ENCODE results near the gene EFHD2. TPM values are rescaled to one million over a fixed set of nuclear protein-coding genes. Genes with fewer than 3 reads are reported as not detected.

Gene EFHD2
- total RNA-seq = 100 to 1,000 TPM in 3 of 4 donors, 10 to 100 TPM in 1; 88.0 to 188 (median 174) TPM

GRCh38 chr1:15409388-15410222 lies at the start of gene EFHD2:
Gene EFHD2, plus strand, starts transcription at chr1:15409888. Its CDS starts 84 bp downstream, at chr1:15409972.
- H3K4me3 ChIP-seq = peak within 1 kb of the TSS; percentile 83 to 97 (median 92)
- peak within 1 kb of the TSS; percentile 84 to 93 (median 88) for H3K27ac ChIP-seq
- no peaks in the 10 kb centered on the region for H3K36me3 ChIP-seq
- peak in 1 of 5 experiments; percentile 35 for TF ChIP-seq CTCF (IDR thresholded peaks at IDR 0.05)
- TF ChIP-seq EP300 (IDR thresholded peaks at IDR 0.05; ENCODE audit: low read depth) = no peak
- TF ChIP-seq POLR2A (IDR thresholded peaks at IDR 0.05) = peak; percentile 79
- peak; percentile 93 to 96 (median 95) for TF ChIP-seq POLR2AphosphoS5 (IDR thresholded peaks at IDR 0.05)
- DNase-seq = peak; percentile 90
- H3K27me3 ChIP-seq = no peaks in the 10 kb centered on the region
- in situ Hi-C loops (cut with MboI; ENCODE audit: low pct_ligation_motif_present in 1 of 4, low pct_unique_long_range_greater_than_20kb in 1 of 4, low sequenced_read_pairs in 3 of 4) = no loop called here
- intact Hi-C loops (cut with DNase I; ENCODE audit: low total_unique reads) = no loop called here
- H3K9me3 ChIP-seq = no peaks in the 10 kb centered on the region
- peaks cover 11 to 46% (median 38%) of the 10 kb centered on the region in 4 donors for H3K4me1 ChIP-seq
- 0% methylated on average over 33 of the region's 99 CpGs; no CpG with 5 or more reads in 1 of the 2 donors for WGBS, 2 donors (ENCODE audit: low coverage in 1 of 2)

- DNase-seq = no peak
- Histone ChIP-seq H3K9me3 (no peaks in the 10 kb centered on the region), H3K36me3 (no peaks in the 10 kb centered on the region), H3K4me3 (no peak overlapping the region), H3K4me1 (peaks cover 0 to 8% (median 0%) of the 10 kb centered on the region in 4 donors), H3K27ac (no peak overlapping the region), H3K27me3 (no peaks in the 10 kb centered on the region)
- in situ Hi-C loops (cut with MboI; ENCODE audit: low pct_ligation_motif_present in 1 of 4, low pct_unique_long_range_greater_than_20kb in 1 of 4, low sequenced_read_pairs in 3 of 4) = no loop called here
- intact Hi-C loops (cut with DNase I; ENCODE audit: low total_unique reads) = no loop called here
- 90 to 93% methylated on average over 8 to 14 of the region's 14 CpGs for WGBS, 2 donors (ENCODE audit: low coverage in 1 of 2)
- TF ChIP-seq EP300 (IDR thresholded peaks at IDR 0.05; ENCODE audit: low read depth) (no peak), CTCF (IDR thresholded peaks at IDR 0.05) (no peak), POLR2AphosphoS5 (IDR thresholded peaks at IDR 0.05) (no peak), POLR2A (IDR thresholded peaks at IDR 0.05) (no peak)
These were observed 49.0 kb upstream of the EFHD2 start for GRCh38 chr1:15360700-15361099.

GRCh38 chr1:15362096-15362736 lies 47.5 kb upstream of the EFHD2 start:
- no peaks in the 10 kb centered on the region for H3K36me3 ChIP-seq
- intact Hi-C loops (cut with DNase I; ENCODE audit: low total_unique reads) (no loop called here), in situ Hi-C loops (cut with MboI; ENCODE audit: low pct_ligation_motif_present in 1 of 4, low pct_unique_long_range_greater_than_20kb in 1 of 4, low sequenced_read_pairs in 3 of 4) (no loop called here)
- WGBS, 2 donors (ENCODE audit: low coverage in 1 of 2) = 87 to 90% methylated on average over 3 to 13 of the region's 13 CpGs
- H3K9me3 ChIP-seq = no peaks in the 10 kb centered on the region
- no peak overlapping the region for H3K27ac ChIP-seq
- no peak for TF ChIP-seq POLR2AphosphoS5 (IDR thresholded peaks at IDR 0.05)
- TF ChIP-seq EP300 (IDR thresholded peaks at IDR 0.05; ENCODE audit: low read depth) = no peak
- TF ChIP-seq POLR2A (IDR thresholded peaks at IDR 0.05) = no peak
- no peak for TF ChIP-seq CTCF (IDR thresholded peaks at IDR 0.05)
- H3K4me1 ChIP-seq = peaks cover 0 to 13% (median 3%) of the 10 kb centered on the region in 4 donors
- DNase-seq = no peak
- H3K4me3 ChIP-seq = no peak overlapping the region
- no peaks in the 10 kb centered on the region for H3K27me3 ChIP-seq

- Histone ChIP-seq H3K4me1 (peaks cover 0 to 13% (median 3%) of the 10 kb centered on the region in 4 donors), H3K4me3 (no peak overlapping the region), H3K27ac (no peak overlapping the region), H3K36me3 (no peaks in the 10 kb centered on the region), H3K9me3 (no peaks in the 10 kb centered on the region), H3K27me3 (no peaks in the 10 kb centered on the region)
- WGBS, 2 donors (ENCODE audit: low coverage in 1 of 2) = 92% methylated on average over 4 of the region's 4 CpGs; no CpG with 5 or more reads in 1 of the 2 donors
- in situ Hi-C loops (cut with MboI; ENCODE audit: low pct_ligation_motif_present in 1 of 4, low pct_unique_long_range_greater_than_20kb in 1 of 4, low sequenced_read_pairs in 3 of 4) = no loop called here
- intact Hi-C loops (cut with DNase I; ENCODE audit: low total_unique reads) = no loop called here
- no peak for DNase-seq
- TF ChIP-seq POLR2A (IDR thresholded peaks at IDR 0.05) (no peak), POLR2AphosphoS5 (IDR thresholded peaks at IDR 0.05) (no peak)
These were observed 47.0 kb upstream of the EFHD2 start for GRCh38 chr1:15362737-15363128.

Data from transverse colon (tissue), 4 donors.